NCI-H1694 treated with DMSO at 0.1 percent for 48 hours (cell line): ENCODE measurements around the gene DLGAP3.

Source experiments
- DNase-seq: peaks from one replicate; lab custom pipeline; 2025; lab: John Stamatoyannopoulos, UW

DLGAP3 gene

DNA sequence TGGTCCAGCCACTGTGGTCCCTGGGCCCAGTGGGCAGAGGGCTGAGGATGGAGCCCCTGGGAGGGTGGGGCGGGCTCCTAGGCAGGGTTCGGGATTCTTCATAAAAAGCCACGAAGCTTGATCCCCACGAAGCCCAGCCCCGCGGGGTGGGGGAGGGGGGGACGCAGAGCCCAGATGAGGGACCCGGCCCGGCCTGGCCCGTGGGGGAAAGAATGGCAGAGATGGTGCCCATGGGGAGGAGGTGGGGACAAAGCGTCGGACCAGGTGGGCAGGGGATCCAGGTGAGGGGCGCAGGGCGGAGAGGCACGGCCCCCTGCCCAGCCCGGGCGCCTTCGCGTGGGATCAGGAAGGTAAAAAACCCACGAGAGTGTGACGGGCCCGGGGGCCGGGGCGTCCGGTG, 63.9 kb downstream of the DLGAP3 start:
- no peak for DNase-seq

DNA sequence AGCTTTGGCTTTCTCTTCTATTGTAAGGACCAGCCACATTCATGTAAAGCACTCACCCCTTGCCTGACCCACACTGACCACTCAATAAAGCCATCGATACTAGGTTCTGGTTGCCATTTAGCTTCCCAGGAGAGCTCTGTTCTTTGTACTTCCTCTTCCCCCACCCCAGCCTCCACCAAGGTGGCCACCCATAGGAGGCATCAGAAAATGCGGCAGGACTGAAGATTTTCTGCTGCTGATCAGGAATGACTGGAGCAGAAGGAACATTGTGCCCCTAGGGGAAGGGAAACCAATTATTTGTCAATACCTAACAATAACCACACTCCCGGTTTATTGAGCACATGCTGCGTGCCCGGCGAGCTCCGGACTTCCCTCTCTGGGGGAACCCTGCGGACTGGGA, 64.7 kb downstream of the DLGAP3 start:
- DNase-seq: no peak

DNA sequence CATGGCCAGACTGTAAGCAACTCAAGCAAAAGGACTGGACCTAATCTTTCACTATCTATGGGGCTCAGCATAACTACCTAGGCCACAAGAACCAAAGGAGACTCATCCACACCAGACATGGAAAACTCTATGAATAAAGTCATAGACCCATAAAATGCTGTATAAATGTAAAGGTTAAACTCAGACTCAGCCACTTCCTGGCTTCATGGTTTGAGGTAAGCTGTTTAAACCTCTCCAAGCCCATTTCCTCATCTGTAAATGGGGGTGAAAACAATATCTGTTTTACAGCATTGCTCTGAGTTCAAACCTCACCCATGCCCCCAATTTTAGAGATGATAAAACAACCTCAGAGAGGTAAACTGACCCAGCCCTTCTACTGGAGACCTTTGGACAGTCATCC, 65.9 kb downstream of the DLGAP3 start:
- no peak for DNase-seq

DNA sequence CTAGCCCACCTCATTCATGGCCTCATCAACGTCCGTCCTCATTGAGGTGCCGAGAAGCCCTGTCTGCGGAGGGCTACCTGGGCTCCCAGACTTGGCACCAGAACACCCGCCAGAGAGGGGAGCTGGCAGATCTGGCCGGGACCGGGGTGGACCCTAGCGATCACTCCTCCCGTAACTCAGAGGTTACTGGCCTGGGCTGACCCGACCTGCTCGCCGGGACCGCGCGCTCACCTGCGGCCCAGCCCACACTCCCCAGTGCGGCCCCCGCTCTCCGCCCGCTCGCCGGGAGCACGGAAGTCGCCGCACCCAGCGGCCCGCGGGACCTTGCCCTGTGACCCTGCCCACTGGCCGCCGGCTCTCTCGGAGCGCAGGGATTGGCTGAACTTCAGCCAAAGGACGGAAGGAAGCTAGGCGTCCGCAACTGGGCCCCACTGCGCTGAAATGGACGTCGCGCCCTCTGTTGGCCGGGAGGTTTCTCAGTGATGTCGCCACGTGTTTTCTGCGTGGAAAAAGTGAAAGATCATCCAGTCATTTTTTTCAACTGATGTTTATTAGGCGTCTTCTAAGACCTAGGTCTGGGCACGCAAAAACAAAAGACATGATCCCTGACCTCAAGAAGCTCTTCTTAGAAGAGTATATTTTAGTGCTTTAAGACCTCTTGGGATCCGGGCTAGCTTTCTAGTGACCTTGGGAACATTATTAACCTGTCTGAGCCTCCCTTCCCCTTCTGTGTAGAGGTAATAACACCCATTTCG, 69.8 kb downstream of the DLGAP3 start, which contains the start of gene SMIM12:
Gene SMIM12 (minus strand): TSS at position 304 of the 755 bp plus-strand sequence. CDS start 3,772 bp downstream, outside the sequence.
- DNase-seq: peak; percentile 83

DNA sequence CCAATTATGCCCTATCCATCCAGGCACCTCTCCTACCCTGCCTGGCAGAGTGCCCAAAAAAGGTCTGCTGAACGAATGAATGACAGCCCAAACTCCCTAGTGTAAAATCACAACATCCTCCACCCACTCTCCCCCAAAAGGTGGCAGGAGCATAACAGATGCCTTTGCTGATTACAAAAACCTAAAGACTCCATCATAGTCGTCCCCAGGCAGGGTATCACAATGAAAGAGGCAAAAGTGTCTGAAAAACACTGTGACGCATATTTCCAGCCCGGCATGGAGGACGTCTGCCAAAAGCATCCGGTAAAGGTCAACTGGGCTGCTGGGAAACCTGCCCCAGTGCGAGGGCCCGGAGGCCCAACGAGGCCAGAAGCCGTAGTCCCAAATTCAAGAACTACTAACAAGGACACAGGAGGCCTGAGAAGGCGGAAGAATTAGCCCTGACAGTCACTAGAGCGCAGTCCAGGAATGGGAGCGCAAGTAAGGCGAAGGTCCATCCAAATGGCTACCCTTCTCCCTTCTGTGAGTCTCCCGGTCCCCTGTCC, 70.5 kb downstream of the DLGAP3 start:
- DNase-seq: no peak

DNA sequence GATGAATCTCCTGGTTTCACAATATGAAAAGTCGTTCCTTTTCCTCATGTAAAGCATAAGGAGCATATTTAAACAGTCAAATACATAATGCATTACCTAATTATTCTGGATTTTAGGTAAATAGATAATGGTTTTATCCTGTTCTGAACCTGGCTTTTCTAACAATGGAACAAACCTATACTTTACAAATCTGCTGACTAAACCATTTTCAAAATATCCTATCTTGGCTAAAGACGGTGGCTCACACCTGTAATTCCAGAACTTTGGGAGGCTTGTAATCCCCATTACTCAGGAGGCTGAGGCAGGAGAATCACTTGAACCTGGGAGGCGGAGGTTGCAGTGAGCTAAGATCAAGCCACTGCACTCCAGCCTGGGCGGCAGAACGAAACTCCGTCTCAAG, 72.8 kb downstream of the DLGAP3 start:
- no peak for DNase-seq

DNA sequence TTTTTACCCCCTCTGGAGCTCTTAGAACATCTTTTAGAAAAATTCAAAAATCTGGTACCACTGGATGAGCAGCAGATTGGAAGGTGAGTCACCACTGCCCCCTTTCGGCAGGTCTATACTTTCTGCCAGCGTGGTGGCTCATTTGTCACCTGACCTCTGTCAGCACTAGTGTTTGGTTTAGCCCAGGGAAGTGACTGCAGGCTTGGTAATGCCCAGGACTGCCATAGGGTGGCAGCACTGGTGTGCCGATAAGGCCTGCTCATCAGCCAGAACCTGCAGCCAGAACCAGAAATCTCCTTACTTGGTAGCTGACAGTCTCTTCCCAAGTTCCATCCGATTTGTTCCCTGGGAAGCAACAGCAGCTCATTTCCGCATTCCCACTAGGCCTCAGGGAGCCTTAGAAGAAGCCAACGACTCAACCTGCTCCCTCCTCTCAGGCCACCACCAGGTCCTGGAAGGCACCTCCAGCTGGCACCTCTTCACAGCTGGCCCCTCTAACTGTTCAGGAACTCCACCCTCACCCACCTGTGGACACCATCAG, 76.7 kb downstream of the DLGAP3 start:
- peak; percentile 87 for DNase-seq

DNA sequence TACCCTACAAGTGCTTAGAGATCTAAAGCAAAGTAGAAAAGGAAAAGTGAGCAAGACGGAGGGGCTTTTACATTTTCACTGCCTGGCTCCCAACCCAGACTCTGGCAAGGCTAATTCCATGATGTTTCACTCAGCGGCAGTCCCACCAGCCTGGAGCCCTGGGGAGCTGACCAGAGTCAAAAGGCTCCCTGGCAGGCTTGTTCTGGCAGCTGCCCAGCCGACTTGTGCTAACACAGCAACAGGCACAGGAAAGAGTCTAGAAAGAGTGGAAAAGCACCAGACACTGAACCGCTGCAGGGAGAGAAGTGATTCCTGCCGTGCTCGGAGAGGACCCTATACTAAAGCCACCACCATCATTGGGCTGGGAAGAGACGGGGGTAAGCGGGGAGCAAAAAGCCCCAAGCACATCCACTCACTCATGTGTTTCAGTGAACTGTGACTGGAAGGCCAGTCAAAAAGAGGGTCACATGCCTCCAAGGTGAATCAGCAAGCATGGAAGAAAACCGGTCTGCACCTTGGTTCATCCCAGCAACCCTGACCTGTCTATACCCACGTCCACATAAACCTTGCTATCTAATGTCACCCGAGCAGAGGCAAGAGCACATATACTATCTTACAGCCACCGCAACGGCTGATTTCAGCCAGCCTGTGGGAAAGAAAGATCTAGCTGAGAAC, 77.9 kb downstream of the DLGAP3 start:
- no peak for DNase-seq

DNA sequence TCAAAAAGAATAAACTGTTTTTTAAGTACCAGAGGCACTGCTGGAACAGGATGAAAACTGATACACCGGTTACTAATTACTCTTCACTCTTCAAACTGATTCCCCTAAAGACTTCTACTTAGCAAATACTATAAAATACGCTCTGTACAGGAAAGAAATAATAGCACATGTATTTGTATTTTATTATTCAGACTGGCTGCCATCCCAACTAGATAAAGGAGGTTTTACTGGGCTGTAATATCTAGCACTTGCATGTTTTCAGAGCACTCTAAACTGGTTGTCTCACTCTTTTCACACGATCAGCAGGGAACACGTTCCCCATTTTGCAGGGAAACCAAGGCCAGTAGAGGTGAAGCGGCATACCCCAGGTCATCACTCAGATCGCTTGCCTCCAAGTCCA, 79.1 kb downstream of the DLGAP3 start:
- no peak for DNase-seq

DNA sequence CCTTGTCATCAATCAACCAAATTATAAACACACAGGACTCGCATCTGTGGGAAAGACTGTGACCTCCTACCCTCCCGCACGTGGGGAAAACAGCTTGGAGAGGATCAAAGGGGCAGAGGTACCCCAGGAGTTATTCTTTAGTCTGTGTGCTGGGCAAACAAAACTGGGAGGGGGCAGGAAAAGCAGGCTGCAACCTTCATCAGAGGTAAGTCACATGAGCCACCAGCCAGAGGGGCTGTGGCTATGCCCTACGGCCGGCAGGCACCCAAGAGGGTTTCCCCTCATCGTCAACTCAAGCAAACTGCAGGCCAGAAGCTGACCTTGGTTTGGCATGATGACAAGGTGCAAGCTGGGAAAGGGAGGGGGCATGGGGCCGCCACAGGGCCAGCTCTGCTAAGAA, 82.4 kb downstream of the DLGAP3 start:
- no peak for DNase-seq

DNA sequence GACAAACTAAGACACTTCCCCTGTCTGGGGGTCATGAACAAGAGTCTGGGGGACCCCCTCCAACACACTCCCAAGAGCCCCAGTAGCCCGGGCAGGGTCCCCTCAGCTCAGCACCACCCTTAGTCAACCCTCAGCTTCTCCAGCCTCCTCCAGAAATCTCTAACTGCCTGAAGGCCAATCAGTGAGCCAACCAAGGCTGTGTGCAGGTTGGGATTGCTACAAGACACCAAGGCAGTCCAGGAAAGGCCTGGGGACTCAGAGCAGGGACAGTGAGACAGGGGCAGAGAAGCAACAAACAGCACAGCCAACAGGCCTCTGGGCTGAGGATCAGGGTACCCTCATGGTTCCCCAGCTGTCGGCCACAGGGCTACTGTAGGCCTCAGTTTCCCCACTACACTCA, 83.2 kb downstream of the DLGAP3 start:
- no peak for DNase-seq

DNA sequence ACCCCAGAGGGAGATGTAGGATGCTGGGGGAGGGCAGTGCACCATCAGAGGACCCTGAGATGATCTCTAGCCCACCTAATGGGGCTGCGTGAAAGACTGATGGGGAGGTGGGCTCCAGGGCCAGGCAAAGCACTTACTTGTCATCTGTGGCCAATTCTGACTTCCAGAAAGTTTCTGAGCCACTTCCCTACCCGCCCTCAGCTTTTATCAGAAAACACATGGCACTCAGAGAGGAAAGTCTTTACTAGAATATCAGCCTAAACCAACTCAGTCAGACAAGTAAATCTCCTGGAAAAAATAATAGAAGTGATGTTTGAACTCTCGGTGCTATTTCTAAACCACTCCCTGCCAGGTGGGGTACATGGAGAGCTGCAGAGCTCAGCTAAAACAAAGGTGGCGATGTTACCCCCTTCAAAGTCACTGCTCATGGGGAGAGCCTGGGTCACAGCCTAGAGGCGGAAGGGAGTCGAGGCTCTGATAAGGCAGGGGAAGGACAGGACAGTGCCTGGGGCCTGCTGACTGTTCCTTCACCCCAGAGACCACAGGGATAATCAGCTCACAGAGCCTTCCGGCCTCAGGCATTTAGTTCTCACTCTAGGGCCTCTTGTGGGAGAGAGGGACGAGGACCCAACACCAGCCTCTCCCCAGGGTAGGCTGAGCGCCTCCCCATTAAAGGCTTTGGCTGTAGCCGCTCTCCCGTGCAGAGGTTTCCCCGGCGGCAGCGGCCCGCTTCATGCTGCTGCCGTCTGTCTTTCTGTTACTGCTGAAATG, 84.1 kb downstream of the DLGAP3 start:
- DNase-seq: no peak

DNA sequence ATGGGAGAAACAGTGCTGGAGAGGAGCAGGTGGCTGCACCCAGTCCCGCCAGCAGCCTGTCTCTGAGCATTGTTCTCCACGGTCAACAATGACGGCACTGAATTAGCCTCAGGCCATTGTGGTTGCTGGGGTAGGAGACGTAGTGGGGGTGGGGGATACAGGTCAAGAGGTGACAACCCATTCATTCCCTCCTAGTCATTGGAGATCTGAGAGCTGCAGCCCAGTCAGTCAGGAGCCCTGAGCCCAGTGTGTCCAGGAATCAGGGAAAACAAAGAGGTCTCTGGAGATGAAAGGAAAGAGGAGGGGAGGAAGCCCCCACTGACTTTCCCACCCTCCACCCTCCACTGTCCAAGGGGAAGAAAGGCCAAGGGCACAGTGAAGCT, 85.2 kb downstream of the DLGAP3 start:
- DNase-seq: no peak

DNA sequence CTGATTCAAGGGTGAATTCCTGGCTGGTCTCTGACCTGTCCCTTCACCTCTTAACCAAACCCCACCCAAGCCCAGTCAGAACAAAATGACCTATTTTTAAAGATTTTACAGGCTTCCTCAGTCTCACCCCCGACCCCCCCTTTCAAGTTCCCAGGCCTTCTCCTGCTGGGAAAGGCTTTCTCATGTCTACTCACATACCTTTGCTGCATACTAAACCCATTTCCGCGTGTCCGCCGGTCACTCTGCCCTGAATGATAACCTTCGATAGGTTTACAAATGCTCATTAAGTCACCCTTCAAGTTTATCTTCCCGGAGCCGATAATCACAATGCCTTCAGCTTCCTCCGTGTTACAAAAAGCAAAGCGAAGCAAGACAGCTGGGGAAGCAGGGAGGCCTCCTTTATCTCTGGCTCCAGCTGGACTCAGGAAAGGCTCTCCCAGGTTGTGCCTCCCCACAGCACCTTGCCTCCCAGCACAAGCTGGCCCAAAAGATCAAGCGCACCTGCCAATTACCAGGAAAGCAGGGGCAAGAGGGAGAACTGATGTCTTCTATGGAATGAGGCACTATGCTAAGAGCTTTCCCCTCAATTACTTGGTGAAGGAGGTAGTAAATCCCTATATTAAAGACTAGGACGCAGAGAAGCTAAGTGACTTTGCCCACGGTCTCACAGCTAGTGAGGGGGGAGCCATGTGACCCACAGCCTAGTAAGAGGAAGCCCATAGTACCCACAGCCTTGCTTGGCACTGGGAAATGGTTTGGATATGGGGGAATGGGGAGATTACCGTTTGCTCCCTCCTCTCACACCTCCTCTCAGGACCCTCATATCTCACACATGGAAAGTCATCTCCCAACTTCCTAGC, 85.8 kb downstream of the DLGAP3 start:
- no peak for DNase-seq

DNA sequence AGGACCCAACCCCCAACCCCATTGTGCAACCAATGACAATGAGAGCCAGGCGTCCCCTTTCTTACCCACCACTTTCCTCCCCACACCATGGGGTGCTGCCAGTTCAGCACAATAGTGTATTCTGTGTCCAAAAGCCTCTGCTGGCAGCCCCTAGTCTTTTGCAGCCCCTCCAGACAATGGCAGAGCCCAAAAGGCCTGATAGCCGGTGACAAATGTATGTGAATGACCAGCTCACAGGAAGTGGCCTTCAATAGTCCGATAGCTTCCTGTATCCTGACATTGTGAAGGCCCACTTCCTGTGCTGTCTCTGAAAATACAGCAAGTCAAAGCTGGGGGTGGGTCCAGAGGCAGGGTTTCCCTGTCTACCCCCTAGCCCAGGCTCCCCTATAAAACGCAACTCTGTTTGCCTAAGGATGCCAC, 86.5 kb downstream of the DLGAP3 start:
- no peak for DNase-seq

DNA sequence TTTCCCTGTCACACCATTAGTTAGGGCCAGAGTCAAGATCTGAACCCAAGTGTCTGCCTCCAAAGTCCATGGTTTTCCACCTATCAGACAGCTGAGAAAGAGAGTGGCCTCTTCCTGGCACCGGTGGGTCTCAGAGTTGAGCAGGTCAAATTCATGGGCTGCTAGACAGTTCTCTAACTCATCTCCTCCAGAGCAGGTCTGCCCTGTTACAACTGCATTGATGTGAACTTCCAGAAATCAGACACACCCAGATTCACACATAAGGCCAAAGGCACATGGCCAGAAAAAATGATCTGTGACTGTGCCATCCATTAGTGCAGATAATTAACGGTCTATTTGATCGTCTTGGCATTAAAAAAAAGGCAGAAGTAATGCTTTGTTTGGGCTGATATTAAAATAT, 87.4 kb downstream of the DLGAP3 start:
- DNase-seq: no peak

DNA sequence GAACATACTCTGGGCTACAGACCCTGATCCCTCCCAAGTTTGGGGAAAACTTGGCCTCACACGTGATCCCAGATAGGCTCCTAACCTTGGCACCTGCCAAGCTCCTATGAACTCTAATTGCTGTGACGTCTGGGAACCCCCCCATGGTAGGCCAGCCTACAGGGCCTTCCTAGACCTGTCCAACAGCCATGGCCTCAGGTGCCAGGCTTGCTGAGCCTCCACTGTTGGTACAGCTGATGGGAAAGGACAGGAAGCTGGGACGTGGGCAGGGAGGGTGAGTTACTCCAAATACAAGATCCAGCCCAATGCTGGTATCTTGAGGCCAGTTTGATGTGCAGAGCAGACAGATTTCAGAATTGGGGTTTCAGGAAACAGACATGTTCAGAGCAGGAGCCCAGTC, 89.0 kb downstream of the DLGAP3 start:
- DNase-seq: no peak

DNA sequence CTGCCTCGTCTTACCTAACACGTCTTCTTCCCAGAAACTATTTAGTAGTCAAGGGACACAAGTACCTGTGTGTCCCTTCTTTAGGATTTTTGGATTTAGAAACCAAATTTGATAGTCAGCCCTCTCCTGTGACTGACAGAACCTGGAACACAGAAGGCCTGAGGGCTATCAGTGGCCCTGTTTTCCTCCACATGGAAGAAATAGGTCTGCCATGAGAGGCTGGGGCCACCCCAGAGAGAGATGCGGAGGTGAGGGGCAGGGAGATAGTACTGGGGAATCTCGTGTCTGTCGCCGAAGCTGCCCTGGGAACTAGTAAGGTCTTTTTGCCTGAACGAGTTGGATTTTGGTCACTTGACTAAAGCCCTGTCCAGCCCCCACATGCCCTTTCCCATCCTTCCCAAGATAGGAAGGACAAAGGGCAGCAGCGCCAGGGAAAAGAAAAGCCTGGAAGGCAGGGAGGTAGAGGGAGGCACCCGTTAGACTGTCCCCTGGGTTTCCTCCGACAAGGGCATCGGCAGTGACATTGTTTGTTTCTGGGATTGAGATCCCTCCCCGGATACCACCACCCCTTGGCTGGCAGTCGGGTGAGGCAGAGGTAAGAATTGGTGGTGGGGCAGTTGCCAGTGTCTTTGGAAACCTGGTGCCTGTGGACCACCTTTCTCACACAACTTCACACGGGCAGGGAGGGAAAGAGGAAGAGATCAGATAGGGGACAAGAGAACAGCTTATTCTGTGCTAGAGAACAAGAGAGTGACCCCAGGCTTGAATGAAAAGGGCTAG, 89.7 kb downstream of the DLGAP3 start:
- DNase-seq: no peak

DNA sequence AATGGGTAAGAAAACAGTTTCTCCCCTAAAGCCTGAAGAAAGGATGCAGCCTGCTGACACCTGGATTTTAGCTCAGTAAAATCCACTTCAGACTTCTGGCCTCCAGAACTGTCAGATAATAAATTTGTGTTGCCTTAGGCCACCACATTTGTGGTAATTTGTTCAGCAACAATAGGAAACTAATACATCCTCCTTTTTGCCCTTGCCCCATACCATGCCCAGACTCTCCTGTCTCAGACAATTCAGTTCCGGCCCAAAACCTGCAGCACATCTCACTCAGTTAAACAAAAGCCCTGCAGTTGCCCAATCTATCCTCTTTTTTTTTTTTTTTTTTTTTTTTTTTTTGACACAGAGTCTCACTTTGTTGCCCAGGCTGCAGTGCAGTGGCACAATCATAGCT, 95.7 kb downstream of the DLGAP3 start:
- no peak for DNase-seq

DNA sequence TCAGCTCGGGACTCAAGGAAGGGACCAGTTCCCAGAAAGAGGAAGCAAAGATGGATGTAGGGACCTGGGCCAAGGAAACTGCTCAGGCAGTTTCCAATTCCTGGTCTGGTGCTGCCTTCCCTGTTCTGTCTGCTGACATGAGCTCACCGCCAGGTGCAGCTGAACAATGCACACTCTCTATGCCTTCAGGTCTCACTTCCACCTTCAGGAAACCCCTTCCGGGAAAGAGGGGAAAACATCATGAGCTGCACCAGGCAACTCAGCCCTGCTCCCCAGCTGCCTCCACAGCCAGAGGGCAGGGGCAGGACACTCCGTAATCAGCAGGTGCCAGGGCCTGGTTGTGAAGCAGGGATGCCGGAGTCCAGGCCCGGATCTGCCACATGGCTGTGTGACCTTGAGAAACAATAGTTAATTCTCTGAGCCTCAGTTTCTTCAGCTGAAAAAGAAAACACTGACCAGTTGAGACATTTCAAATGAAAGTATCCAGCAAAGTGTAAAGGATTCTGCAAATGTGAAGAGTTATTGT, 97.7 kb downstream of the DLGAP3 start:
- no peak for DNase-seq
